Rectal smooth muscle tissue (tissue), 1 donor: ENCODE data around the gene C1QA.

Source experiments
- H3K27ac ChIP-seq: one replicate; pipeline ENCODE4 v1.7.0; 2013; ENCODE audit warnings: low read depth, low read length, inconsistent platforms
- H3K27me3 ChIP-seq: one replicate; pipeline ENCODE4 v1.7.0; 2013; ENCODE audit warnings: low read length; ENCODE audit not compliant: control insufficient read depth, insufficient read depth
- H3K36me3 ChIP-seq: one replicate; pipeline ENCODE4 v1.7.0; 2013; ENCODE audit warnings: low read length; ENCODE audit not compliant: control insufficient read depth, insufficient read depth
- H3K4me1 ChIP-seq: one replicate; pipeline ENCODE4 v1.7.0; 2013; ENCODE audit warnings: low read length; ENCODE audit not compliant: control insufficient read depth, insufficient read depth
- H3K4me3 ChIP-seq: one replicate; pipeline ENCODE4 v1.7.0; 2013; ENCODE audit warnings: low read length
- H3K9ac ChIP-seq: one replicate; pipeline ENCODE4 v1.7.0; 2013; ENCODE audit warnings: low read length

The C1QA gene

DNA sequence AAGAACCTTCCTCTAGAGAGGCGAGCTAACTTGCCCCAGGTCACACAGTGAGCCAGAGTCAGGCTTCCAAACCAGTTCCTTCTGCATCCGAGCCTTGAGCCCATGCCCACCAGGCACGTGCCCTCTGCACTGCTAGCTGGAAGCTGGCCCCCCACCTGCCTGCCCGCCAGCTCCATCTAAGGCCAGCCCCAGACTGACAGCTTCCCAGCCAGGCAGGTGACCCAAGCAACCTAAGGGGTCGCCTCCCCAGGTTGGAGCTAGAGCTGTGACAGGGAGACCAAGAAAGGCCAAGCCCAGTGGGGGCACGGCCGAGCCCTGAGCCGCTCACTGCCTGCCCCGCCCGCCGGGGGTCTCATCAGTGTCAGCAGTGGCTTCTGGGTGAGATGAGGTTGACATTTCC is 19.9 kb upstream of the C1QA start:
- H3K27me3 ChIP-seq, result peaks cover 14% of the 10 kb centered on the region
- H3K36me3 ChIP-seq, result no peaks in the 10 kb centered on the region
- no peaks in the 10 kb centered on the region for H3K4me1 ChIP-seq
- H3K9ac ChIP-seq, result no peak overlapping the region
- H3K4me3 ChIP-seq, result no peak overlapping the region
- H3K27ac ChIP-seq, result no peak overlapping the region

DNA sequence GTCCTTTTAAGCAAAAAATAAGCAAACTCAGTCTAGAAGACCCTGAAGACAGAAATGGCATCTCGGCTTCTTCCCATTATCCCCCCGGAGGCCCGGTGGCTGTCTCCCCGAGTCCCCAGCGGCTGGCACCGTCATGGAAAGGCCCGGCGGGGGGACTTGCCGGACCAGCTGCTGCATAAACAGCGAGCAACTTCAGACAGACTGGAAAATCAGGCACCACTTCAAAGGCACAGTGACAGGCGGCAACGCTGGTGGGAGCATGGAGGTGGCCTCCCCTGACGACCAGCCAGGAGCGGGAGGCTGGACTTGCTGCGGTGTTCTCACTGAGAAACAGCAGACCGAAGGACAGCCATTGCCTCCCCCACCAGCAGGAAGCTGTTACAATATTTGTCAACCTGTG is 18.4 kb upstream of the C1QA start:
- H3K4me3 ChIP-seq, result no peak overlapping the region
- H3K27ac ChIP-seq, result no peak overlapping the region
- peaks cover 14% of the 10 kb centered on the region for H3K27me3 ChIP-seq
- H3K36me3 ChIP-seq, result no peaks in the 10 kb centered on the region
- no peak overlapping the region for H3K9ac ChIP-seq
- no peaks in the 10 kb centered on the region for H3K4me1 ChIP-seq

GRCh38 chr1:22619252-22619651 is 17.2 kb upstream of the C1QA start:
- peaks cover 9% of the 10 kb centered on the region for H3K27me3 ChIP-seq
- no peak overlapping the region for H3K9ac ChIP-seq
- H3K4me3 ChIP-seq, result no peak overlapping the region
- H3K4me1 ChIP-seq, result no peaks in the 10 kb centered on the region
- H3K36me3 ChIP-seq, result no peaks in the 10 kb centered on the region
- H3K27ac ChIP-seq, result no peak overlapping the region

GRCh38 chr1:22619798-22620197 is 16.6 kb upstream of the C1QA start:
- Histone ChIP-seq H3K4me3 (no peak overlapping the region), H3K36me3 (no peaks in the 10 kb centered on the region), H3K27me3 (peaks cover 8% of the 10 kb centered on the region), H3K9ac (no peak overlapping the region), H3K4me1 (no peaks in the 10 kb centered on the region), H3K27ac (no peak overlapping the region)

DNA sequence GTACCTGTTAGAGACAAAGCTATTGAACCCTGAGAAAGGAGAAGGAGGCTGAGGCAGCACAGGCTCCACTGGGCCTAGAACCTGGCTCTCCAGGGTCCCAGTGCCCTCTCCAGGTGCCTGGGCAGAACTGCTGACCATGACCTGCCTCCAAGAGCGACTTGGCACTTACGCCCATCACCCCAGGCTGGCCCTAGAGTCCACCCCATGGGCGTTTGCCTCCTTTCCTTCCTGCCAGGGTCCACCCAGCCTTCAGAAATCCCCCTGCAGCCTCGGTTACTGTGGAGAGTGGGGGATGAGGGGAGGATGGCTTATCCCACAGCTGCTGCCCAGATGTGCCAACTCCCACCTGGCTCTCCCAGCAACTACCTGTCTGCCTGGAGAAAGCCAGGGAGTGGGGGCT is 14.7 kb upstream of the C1QA start:
- H3K4me1 ChIP-seq, result no peaks in the 10 kb centered on the region
- H3K27ac ChIP-seq, result no peak overlapping the region
- no peak overlapping the region for H3K4me3 ChIP-seq
- H3K27me3 ChIP-seq, result peaks cover 10% of the 10 kb centered on the region
- no peak overlapping the region for H3K9ac ChIP-seq
- no peaks in the 10 kb centered on the region for H3K36me3 ChIP-seq

- H3K27ac ChIP-seq, result no peak overlapping the region
- H3K36me3 ChIP-seq, result no peaks in the 10 kb centered on the region
- no peak overlapping the region for H3K4me3 ChIP-seq
- no peak overlapping the region for H3K9ac ChIP-seq
- H3K27me3 ChIP-seq, result peaks cover 4% of the 10 kb centered on the region
- no peaks in the 10 kb centered on the region for H3K4me1 ChIP-seq
Observed at GRCh38 chr1:22625262-22625925, 11.0 kb upstream of the C1QA start.

DNA sequence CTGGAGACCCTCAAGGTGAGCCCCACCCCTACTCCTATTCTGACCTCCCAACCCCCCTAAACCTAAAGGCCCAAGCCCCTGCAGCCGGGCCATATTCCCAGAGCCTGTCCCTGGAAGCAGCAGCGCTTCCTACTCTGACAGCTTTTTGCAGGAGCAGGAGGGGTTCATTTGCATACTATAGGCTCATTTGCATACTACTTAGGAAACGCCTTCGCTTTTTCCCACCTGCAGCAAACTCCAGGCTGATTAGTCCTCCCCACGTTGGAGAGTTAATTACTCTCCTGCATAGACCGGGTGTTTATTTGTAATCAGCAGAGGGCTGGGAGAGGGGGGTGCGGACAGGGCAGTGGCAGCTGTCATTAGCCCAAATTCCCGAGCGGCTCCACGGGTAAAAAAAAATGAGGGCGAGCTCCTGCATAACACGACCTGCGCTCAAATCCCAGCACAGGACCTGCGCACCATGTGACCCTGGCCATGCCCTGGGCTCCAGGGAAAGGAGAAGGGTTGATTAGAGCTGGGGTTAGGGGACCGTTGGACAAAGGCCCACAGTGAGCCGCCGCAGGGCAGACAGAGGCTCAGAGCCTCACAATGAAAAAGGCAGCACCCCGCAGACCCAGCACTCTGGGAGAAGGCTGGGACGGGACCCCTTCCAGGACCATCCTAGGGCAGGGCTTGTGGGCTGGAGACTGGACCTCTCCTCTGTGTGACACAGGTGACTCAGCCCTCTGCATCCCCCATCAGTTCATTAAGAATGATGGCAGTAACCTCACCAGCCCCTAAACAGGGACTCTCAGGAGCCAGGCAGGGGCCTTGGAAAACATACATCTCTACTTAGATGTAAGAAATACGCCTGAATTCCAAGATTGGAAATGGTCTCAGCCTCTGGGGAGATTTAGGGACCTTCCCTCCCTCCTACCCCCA is 9.9 kb upstream of the C1QA start:
- Histone ChIP-seq H3K36me3 (no peaks in the 10 kb centered on the region), H3K4me3 (no peak overlapping the region)

DNA sequence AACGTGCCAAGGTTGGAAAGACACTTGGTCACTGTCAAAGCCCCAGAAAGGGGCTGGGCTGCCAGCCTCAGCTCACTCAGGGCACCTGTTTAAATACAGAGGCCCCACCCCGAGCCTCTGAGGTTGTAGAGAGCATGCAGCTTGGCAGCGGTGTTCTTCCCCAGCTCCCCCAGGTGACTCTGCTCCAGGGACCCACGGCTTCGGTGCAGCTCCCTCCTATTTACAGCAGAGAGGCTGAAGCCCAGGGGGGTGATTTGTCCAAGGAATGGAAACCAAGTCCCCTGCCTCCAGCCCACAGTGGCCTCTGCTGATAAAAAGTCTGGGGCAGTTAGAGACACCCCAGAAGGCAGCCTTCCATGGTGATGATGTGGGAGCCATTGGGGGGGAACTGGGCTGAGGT is 9.1 kb upstream of the C1QA start:
- H3K4me1 ChIP-seq, result no peaks in the 10 kb centered on the region
- peaks cover 4% of the 10 kb centered on the region for H3K27me3 ChIP-seq
- no peak overlapping the region for H3K27ac ChIP-seq
- H3K9ac ChIP-seq, result no peak overlapping the region
- no peak overlapping the region for H3K4me3 ChIP-seq
- no peaks in the 10 kb centered on the region for H3K36me3 ChIP-seq

More for the DNA sequence above, 9.9 kb upstream of the C1QA start:
- Histone ChIP-seq H3K27me3 (peaks cover 4% of the 10 kb centered on the region), H3K27ac (no peak overlapping the region), H3K4me1 (no peaks in the 10 kb centered on the region), H3K9ac (no peak overlapping the region)

DNA sequence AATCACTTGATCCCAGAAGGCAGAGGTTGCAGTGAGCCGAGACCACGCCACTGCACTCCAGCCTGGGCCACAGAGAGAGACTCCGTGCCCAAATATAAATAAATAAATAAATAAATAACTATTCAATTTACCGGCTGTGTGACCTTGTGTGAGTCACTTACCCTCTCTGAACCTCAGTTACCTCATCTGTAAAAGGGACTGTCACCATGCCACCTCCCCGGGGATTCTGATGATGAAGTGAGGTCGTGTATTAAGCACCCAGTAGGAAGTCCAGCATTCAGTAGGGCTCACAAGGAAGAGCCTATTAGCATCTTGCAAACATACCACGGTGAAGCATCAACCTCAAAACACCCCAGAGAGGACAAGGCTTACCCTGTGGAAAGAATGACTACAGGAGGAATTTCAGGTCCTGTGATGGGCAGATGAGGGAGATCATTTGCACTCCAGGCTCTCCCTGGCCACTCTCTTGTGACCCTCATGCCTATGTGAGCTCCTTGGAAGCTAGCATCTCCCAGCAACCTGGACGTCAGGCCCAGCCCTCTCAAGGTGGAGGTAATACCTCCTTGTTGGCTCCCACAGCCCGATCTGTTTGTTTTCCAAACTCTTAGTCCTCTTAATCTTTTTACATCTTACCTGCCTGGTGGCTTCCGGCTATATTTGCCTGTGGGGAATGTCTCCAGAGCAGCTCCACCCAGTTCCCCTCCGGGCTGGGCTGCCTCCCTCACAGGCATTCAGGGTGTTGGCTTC is 7.6 kb upstream of the C1QA start:
- peaks cover 4% of the 10 kb centered on the region for H3K27me3 ChIP-seq

GRCh38 chr1:22629886-22630285 is 6.5 kb upstream of the C1QA start:
- H3K4me1 ChIP-seq, result no peaks in the 10 kb centered on the region
- no peak overlapping the region for H3K27ac ChIP-seq
- peaks cover 4% of the 10 kb centered on the region for H3K27me3 ChIP-seq
- H3K36me3 ChIP-seq, result no peaks in the 10 kb centered on the region
- no peak overlapping the region for H3K4me3 ChIP-seq
- H3K9ac ChIP-seq, result no peak overlapping the region

More for the DNA sequence above, 7.6 kb upstream of the C1QA start:
- Histone ChIP-seq H3K9ac (no peak overlapping the region), H3K27ac (no peak overlapping the region), H3K36me3 (no peaks in the 10 kb centered on the region), H3K4me1 (no peaks in the 10 kb centered on the region), H3K4me3 (no peak overlapping the region)

DNA sequence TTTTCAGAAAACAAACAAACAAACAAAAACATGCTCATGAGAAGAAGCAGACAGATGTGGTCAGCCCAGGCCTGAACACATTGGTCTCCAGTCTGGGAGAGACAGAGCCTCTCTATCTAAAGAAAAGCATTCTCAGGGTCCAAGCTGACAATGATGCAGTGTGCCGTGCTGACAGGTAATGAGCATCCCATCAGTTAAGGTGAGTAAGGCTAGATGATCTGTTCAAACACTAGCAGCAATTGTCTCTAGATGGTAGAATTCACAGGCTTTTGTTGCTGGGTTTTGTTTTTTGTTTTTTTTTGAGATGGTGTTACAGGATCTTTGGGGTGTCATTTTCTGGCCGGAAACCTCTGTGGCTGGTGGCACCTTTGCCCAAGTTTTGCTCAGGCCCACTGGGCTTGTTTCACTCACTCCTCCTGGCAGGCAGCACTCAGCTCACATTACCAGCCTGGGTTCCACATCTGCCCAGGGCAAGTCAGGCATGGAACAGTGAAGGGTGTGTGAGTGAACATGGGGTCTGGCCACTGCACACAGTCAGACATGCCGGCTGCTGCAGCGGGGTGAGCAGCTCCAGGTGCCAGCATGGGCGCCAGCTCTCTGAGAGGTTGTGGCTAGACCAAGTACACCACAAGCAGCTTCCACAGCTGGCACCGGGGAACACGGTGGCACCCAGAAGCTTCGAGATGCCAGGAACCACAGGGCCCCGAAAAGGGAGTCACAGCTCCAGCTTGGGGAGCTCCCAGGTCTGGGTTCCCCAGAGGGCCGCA is 2.5 kb upstream of the C1QA start:
- H3K27ac ChIP-seq, result no peak overlapping the region
- H3K36me3 ChIP-seq, result no peaks in the 10 kb centered on the region
- H3K27me3 ChIP-seq, result no peaks in the 10 kb centered on the region
- no peaks in the 10 kb centered on the region for H3K4me1 ChIP-seq
- no peak overlapping the region for H3K9ac ChIP-seq
- H3K4me3 ChIP-seq, result no peak overlapping the region

DNA sequence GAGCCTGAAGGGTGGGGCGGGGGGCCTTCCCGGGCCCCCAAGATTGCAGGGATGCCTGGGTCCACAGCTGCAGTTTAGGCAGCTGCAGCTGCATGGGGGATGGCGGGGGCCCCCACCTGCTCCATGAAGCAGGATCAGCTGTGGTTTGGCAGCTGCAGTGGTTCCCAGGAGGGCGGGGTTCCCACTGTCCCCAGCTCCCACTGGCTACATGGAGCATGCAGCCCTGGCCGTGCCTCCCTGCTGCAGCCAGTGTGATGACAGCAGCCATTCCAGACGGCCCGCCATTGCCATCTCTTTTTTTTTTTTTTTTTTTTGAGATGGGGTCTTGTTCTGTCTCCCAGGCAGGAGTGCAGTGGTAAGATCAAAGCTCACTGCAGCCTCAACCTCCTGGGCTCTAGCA is 992 bp upstream of the C1QA start:
- Histone ChIP-seq H3K36me3 (no peaks in the 10 kb centered on the region), H3K27me3 (no peaks in the 10 kb centered on the region), H3K4me1 (no peaks in the 10 kb centered on the region)

More for the DNA sequence above, 992 bp upstream of the C1QA start:
- no peak overlapping the region for H3K9ac ChIP-seq
- H3K4me3 ChIP-seq, result no peak overlapping the region
- no peak overlapping the region for H3K27ac ChIP-seq
